NB4 (cell line): ENCODE results near the gene PTOV1.

ENCODE experiments used
- CTCF ChIP-seq: IDR thresholded peaks from one replicate; pipeline ENCODE4 v1.5.1; 2012; ENCODE audit warnings: low read depth, low read length
- POLR2A ChIP-seq: IDR thresholded peaks from 2 replicates; pipeline ENCODE4 v1.6.1; 2011; ENCODE audit warnings: mild to moderate bottlenecking; ENCODE audit not compliant: insufficient read length; ENCODE audit errors: extremely low read depth

GRCh38 chr19:49857061-49857837 is 6.3 kb downstream of the PTOV1 start:
- no peak for TF ChIP-seq CTCF
- no peak for TF ChIP-seq POLR2A
